NT2/D1 (cell line): ENCODE data around the gene CDC42EP4.

Experiments used
- SUZ12 ChIP-seq: IDR thresholded peaks from 2 replicates; pipeline ENCODE4 v1.6.1; 2011; ENCODE audit not compliant: insufficient read length, insufficient read depth; ENCODE audit errors: extremely low read depth
- YY1 ChIP-seq: IDR thresholded peaks from 2 replicates; pipeline ENCODE4 v1.6.1; 2011; ENCODE audit not compliant: insufficient read length, insufficient read depth
- ZNF274 ChIP-seq: IDR thresholded peaks from 2 replicates; pipeline ENCODE4 v1.6.1; 2011; ENCODE audit warnings: mild to moderate bottlenecking, low read depth, low read length

- TF ChIP-seq YY1 (no peak), ZNF274 (no peak), SUZ12 (no peak)
Measured at GRCh38 chr17:73268582-73269328, 43.0 kb downstream of the CDC42EP4 start.
